Upper lobe of left lung (tissue), 6 donors: ENCODE results near the gene NLGN2. TPM values are rescaled to one million over a fixed set of nuclear protein-coding genes. Genes with fewer than 3 reads are reported as not detected.

Experiments used
- ATAC-seq, 2 donors: fragments of 200-7000 bp; cut with Tn5 transposase; one replicate each; pipeline ENCODE4 v1.9.1; 2022; ENCODE audit warnings: mild to moderate bottlenecking in 2 of 2, moderate library complexity in 2 of 2; ENCODE audit not compliant: low FRiP score in 2 of 2
- DNase-seq, 2 donors: peaks; one replicate each; pipeline ENCODE4 v3.0.0-alpha.2; 2019 to 2020
- H3K27ac ChIP-seq, 4 donors: fragments of 200-600 bp; sonication (generic); one replicate each; pipeline ENCODE4 v1.5.1; 2016 to 2019
- H3K27me3 ChIP-seq, 4 donors: fragments of 200-600 bp; sonication (generic); one replicate each; pipeline ENCODE4 v1.5.1; 2017 to 2019
- H3K36me3 ChIP-seq, 4 donors: fragments of 200-600 bp; sonication (generic); one replicate each; pipeline ENCODE4 v1.5.1; 2016 to 2019
- H3K4me1 ChIP-seq, 4 donors: fragments of 200-600 bp; sonication (generic); one replicate each; pipeline ENCODE4 v1.5.1; 2018 to 2019
- H3K4me3 ChIP-seq, 4 donors: fragments of 200-600 bp; sonication (generic); one replicate each; pipeline ENCODE4 v1.5.1; 2017 to 2019; ENCODE audit warnings: mild to moderate bottlenecking in 2 of 4, moderate library complexity in 1 of 4
- H3K9me3 ChIP-seq, 4 donors: fragments of 200-600 bp; sonication (generic); one replicate each; pipeline ENCODE4 v1.5.1; 2018 to 2019
- EP300 ChIP-seq, 4 donors: sonication (generic); formaldehyde crosslinking; IDR thresholded peaks; one replicate each; pipeline ENCODE4 v1.5.1; 2017; ENCODE audit warnings: antibody characterized with exemption in 4 of 4, control low read depth in 2 of 4
- POLR2A ChIP-seq, 4 donors: fragments of 450-650 bp; IDR thresholded peaks; one replicate each; pipeline ENCODE4 v1.5.1; 2016 to 2017; ENCODE audit warnings: antibody characterized with exemption in 4 of 4, mild to moderate bottlenecking in 2 of 4
- POLR2AphosphoS5 ChIP-seq, 2 donors: sonication (generic); formaldehyde crosslinking; IDR thresholded peaks; one replicate each; pipeline ENCODE4 v1.5.1; 2017; ENCODE audit warnings: antibody characterized with exemption in 2 of 2
- WGBS, 2 donors: methylation state at CpG; one replicate each; pipeline ENCODE4 v1.1.5; 2017 to 2018; 5-methylcytosine and 5-hydroxymethylcytosine counted together
- total RNA-seq, 6 donors: library from RNA; depleted of rRNA in 4 of 6; stranded (reverse); fragments of >200 nt in 4 of 6; gene quantifications; one replicate each; pipeline versions ENCODE4 v1.1.0 to v1.2.1, GENCODE V29; 2016 to 2021
- TF ChIP-seq, protein P1 (sequence below), 6 experiments: fragments of 450-650 bp in 4 of 6; fragments of 200-600 bp in 2 of 6; sonication (generic) in 2 of 6; IDR thresholded peaks; one replicate each; pipeline ENCODE4 v1.5.1; 2016 to 2019; ENCODE audit warnings: antibody characterized with exemption in 6 of 6
- donor health status: DM: no; HTN: no; CAD: no; lungs with moderate emphysema.
- donor health status: DM: no; HTN: yes; CAD: no; lungs with severe emphysema.

NLGN2 gene
- total RNA-seq, 6 donors from 2014 or later, result 3.8 to 16.8 (median 8.9) TPM

DNA sequence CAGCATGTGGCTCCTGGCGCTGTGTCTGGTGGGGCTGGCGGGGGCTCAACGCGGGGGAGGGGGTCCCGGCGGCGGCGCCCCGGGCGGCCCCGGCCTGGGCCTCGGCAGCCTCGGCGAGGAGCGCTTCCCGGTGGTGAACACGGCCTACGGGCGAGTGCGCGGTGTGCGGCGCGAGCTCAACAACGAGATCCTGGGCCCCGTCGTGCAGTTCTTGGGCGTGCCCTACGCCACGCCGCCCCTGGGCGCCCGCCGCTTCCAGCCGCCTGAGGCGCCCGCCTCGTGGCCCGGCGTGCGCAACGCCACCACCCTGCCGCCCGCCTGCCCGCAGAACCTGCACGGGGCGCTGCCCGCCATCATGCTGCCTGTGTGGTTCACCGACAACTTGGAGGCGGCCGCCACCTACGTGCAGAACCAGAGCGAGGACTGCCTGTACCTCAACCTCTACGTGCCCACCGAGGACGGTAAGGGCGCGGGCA, 645 bp downstream of the NLGN2 start:
- H3K27me3 ChIP-seq, result no peaks in the 10 kb centered on the region
- H3K36me3 ChIP-seq, result peaks cover 0 to 8% (median 0%) of the 10 kb centered on the region in 4 donors
- H3K4me1 ChIP-seq, result peaks cover 6 to 16% (median 13%) of the 10 kb centered on the region in 4 donors
- TF ChIP-seq, protein P1, sequence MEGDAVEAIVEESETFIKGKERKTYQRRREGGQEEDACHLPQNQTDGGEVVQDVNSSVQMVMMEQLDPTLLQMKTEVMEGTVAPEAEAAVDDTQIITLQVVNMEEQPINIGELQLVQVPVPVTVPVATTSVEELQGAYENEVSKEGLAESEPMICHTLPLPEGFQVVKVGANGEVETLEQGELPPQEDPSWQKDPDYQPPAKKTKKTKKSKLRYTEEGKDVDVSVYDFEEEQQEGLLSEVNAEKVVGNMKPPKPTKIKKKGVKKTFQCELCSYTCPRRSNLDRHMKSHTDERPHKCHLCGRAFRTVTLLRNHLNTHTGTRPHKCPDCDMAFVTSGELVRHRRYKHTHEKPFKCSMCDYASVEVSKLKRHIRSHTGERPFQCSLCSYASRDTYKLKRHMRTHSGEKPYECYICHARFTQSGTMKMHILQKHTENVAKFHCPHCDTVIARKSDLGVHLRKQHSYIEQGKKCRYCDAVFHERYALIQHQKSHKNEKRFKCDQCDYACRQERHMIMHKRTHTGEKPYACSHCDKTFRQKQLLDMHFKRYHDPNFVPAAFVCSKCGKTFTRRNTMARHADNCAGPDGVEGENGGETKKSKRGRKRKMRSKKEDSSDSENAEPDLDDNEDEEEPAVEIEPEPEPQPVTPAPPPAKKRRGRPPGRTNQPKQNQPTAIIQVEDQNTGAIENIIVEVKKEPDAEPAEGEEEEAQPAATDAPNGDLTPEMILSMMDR (IDR thresholded peaks at IDR 0.05), result no peak
- no peak for TF ChIP-seq POLR2A (IDR thresholded peaks at IDR 0.05)
- TF ChIP-seq EP300 (IDR thresholded peaks at IDR 0.05), result no peak
- no peak for TF ChIP-seq POLR2AphosphoS5 (IDR thresholded peaks at IDR 0.05)
- no peak overlapping the region for H3K27ac ChIP-seq
- DNase-seq, result peak in 1 of 2 donors; percentile 84
- WGBS, 2 donors, result 82 to 91% methylated on average over 38 to 50 of the region's 58 CpGs
- H3K9me3 ChIP-seq, result no peaks in the 10 kb centered on the region
- peak overlapping the region in 1 of 4 donors; percentile 13 for H3K4me3 ChIP-seq
- no peak for ATAC-seq

DNA sequence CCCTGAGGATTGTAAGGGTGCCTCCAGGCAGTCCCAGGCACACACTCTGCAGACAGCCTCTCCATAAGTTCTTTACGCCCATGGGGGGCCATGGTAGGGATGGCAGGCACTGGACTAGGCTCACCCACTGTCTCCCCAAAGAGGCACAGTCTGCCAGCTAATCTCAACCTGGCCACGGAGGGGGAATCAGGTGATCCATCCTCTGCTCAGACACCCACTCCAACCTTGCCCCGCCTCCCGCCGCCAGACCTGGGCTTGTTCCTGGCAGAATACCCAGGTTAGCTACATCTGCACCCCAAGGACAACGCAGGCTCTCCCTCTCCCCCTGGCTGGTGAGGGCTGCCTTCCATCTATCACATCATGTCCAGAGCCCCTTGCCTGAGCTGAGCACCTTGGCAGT, 1.2 kb downstream of the NLGN2 start:
- H3K27ac ChIP-seq, result no peak overlapping the region
- DNase-seq (peak in 1 of 2 donors; percentile 72), ATAC-seq (no peak)
- H3K4me1 ChIP-seq, result peaks cover 6 to 14% (median 11%) of the 10 kb centered on the region in 4 donors
- TF ChIP-seq, protein P1 (IDR thresholded peaks at IDR 0.05), result no peak
- TF ChIP-seq EP300 (IDR thresholded peaks at IDR 0.05) (no peak), POLR2A (IDR thresholded peaks at IDR 0.05) (no peak), POLR2AphosphoS5 (IDR thresholded peaks at IDR 0.05) (no peak)
- 84% methylated on average over 6 of the region's 6 CpGs; no CpG with 5 or more reads in 1 of the 2 donors for WGBS, 2 donors
- H3K36me3 ChIP-seq, result peaks cover 0 to 8% (median 0%) of the 10 kb centered on the region in 4 donors
- no peaks in the 10 kb centered on the region for H3K27me3 ChIP-seq
- no peak overlapping the region for H3K4me3 ChIP-seq
- no peaks in the 10 kb centered on the region for H3K9me3 ChIP-seq

DNA sequence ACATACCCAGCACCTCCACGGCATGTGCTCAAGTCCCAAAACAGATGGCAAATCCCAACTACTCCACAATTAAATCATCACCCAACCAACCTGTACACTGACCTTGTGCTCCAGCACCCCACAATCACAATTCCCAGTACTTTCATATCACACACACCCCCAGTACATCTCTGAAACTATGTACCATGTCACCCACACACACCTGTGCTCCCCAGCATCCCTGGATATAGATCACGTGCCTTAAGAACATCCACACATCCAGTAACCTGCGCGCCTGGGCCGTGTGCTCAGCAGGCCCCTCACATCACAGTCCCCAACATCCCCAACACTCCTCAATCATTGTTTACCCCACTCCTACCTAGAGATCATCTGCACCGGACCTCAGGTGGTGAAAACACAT, 2.1 kb downstream of the NLGN2 start:
- ATAC-seq, result no peak
- WGBS, 2 donors, result 93 to 94% methylated on average over 6 of the region's 6 CpGs
- H3K9me3 ChIP-seq, result no peaks in the 10 kb centered on the region

DNA sequence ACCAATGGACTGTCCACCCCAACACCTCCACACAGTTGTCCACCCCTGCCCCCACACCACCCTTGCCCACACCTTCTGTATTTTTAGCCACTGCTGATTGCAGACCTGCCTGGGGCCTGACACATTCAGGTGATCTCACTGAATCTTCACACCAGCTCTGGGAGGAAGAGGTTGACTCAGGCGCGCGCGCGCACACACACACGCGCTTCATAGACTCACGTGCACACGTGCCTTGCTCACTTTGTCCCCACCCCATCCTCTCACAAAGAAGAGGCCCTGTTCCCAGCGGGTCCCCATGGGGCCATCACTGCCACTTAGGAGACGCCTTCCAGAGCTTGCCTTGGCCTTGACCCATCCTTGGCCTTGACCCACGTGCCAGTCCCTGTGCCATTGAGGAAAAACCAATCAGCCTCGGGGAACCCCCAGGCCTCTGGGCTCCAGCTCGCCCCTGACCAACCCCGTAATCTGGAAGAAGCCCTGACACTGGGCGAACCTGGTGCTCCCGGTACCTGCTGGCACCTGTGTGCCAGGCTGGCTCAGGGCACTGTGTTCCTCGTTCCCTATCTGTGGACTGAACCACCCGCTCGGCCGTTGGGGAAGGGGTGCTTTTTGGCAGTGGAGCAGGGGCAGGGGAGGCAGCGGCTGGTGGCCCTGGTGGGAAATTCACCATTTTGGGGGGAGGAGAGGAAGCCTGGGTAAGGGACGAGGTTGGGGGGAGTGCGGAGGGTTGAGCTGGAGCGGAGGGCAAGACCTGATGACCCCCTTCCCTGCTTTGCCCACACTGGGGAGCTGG, 3.2 kb downstream of the NLGN2 start:
- no peak overlapping the region for H3K4me3 ChIP-seq
- DNase-seq, result peak in 1 of 2 donors; percentile 68

More for the DNA sequence above, 2.1 kb downstream of the NLGN2 start:
- Histone ChIP-seq H3K27me3 (no peaks in the 10 kb centered on the region), H3K27ac (no peak overlapping the region), H3K4me3 (no peak overlapping the region), H3K4me1 (peaks cover 6 to 13% (median 11%) of the 10 kb centered on the region in 4 donors), H3K36me3 (peaks cover 0 to 8% (median 0%) of the 10 kb centered on the region in 4 donors)
- no peak for DNase-seq
- TF ChIP-seq, protein P1 (IDR thresholded peaks at IDR 0.05), result no peak
- TF ChIP-seq POLR2AphosphoS5 (IDR thresholded peaks at IDR 0.05) (no peak), POLR2A (IDR thresholded peaks at IDR 0.05) (no peak), EP300 (IDR thresholded peaks at IDR 0.05) (no peak)

More for the DNA sequence above, 3.2 kb downstream of the NLGN2 start:
- Histone ChIP-seq H3K36me3 (peaks cover 0 to 8% (median 3%) of the 10 kb centered on the region in 4 donors), H3K9me3 (no peaks in the 10 kb centered on the region), H3K4me1 (peaks cover 0 to 3% (median under 1%) of the 10 kb centered on the region in 4 donors), H3K27me3 (no peaks in the 10 kb centered on the region), H3K27ac (no peak overlapping the region)
- WGBS, 2 donors, result 90 to 92% methylated on average over 22 to 25 of the region's 25 CpGs
- no peak for ATAC-seq
- TF ChIP-seq, protein P1 (IDR thresholded peaks at IDR 0.05), result no peak
- TF ChIP-seq EP300 (IDR thresholded peaks at IDR 0.05) (no peak), POLR2AphosphoS5 (IDR thresholded peaks at IDR 0.05) (no peak), POLR2A (IDR thresholded peaks at IDR 0.05) (no peak)
